GM12892 (cell line): ENCODE results near the gene SCUBE1.

ENCODE experiments used
- POLR2A ChIP-seq: IDR thresholded peaks from 2 replicates; pipeline ENCODE4 v1.6.1; 2011; ENCODE audit warnings: low read depth, low read length, control low read depth
- POLR2AphosphoS5 ChIP-seq: IDR thresholded peaks from 2 replicates; pipeline ENCODE4 v1.6.1; 2011; ENCODE audit warnings: low read depth, low read length, control low read depth
- TAF1 ChIP-seq: IDR thresholded peaks from 2 replicates; pipeline ENCODE4 v1.6.1; 2011; ENCODE audit warnings: low read depth, mild to moderate bottlenecking, control low read depth, low read length, borderline replicate concordance

GRCh38 chr22:43360576-43360975 is 17.4 kb upstream of the SCUBE1 start:
- TF ChIP-seq TAF1 = no peak
- no peak for TF ChIP-seq POLR2A
- TF ChIP-seq POLR2AphosphoS5 = no peak
